ENCODE measurements around the gene HDAC4.

Gene HDAC4

GRCh38 chr2:239086325-239087020 is 314.3 kb downstream of the HDAC4 start:
- no peak for DNase-seq (ENCODE audit: low read depth)
- H3K4me3 ChIP-seq (ENCODE audit: low read length): no peak overlapping the region
- no peak for TF ChIP-seq CTCF (conservative IDR thresholded peaks at IDR 0.05; ENCODE audit: low read length)

- DNase-seq (ENCODE audit: low read depth): no peak
- TF ChIP-seq CTCF (conservative IDR thresholded peaks at IDR 0.05; ENCODE audit: low read length): no peak
- H3K4me3 ChIP-seq (ENCODE audit: low read length): no peak overlapping the region
Measured at GRCh38 chr2:239085201-239085992, 315.4 kb downstream of the HDAC4 start.

- DNase-seq (ENCODE audit: low read depth): no peak
- no peak overlapping the region for H3K4me3 ChIP-seq (ENCODE audit: low read length)
- no peak for TF ChIP-seq CTCF (conservative IDR thresholded peaks at IDR 0.05; ENCODE audit: low read length)
Measured at GRCh38 chr2:239084007-239084406, 316.8 kb downstream of the HDAC4 start.

GRCh38 chr2:239082425-239082824 is 318.4 kb downstream of the HDAC4 start:
- DNase-seq (ENCODE audit: low read depth): no peak
- TF ChIP-seq CTCF (conservative IDR thresholded peaks at IDR 0.05; ENCODE audit: low read length): no peak
- no peak overlapping the region for H3K4me3 ChIP-seq (ENCODE audit: low read length)

GRCh38 chr2:239081622-239082021 is 319.2 kb downstream of the HDAC4 start:
- DNase-seq (ENCODE audit: low read depth): no peak
- H3K4me3 ChIP-seq (ENCODE audit: low read length): no peak overlapping the region
- no peak for TF ChIP-seq CTCF (conservative IDR thresholded peaks at IDR 0.05; ENCODE audit: low read length)

GRCh38 chr2:239081046-239081445 is 319.8 kb downstream of the HDAC4 start:
- TF ChIP-seq CTCF (conservative IDR thresholded peaks at IDR 0.05; ENCODE audit: low read length): no peak
- no peak overlapping the region for H3K4me3 ChIP-seq (ENCODE audit: low read length)
- DNase-seq (ENCODE audit: low read depth): no peak
